Activated B cell treated with CpG ODN at 0.5 μM for 24 hours (primary cell): ENCODE measurements around the gene NUDT6. TPM values are rescaled to one million over a fixed set of nuclear protein-coding genes. Genes with fewer than 3 reads are reported as not detected.
"Not testable (repeated sequence)": the region's sequence is repeated elsewhere in the genome, so short reads cannot be mapped to it uniquely, and the experiment has no call there.

Source experiments
- ATAC-seq: fragments of 200-7000 bp; cut with Tn5 transposase; one replicate; pipeline ENCODE4 v1.10.0; 2021; ENCODE audit warnings: low read depth, mild to moderate bottlenecking, moderate library complexity
- CTCF ChIA-PET: fragments of 350-600 bp; sonication (Branson Sonifier 250); formaldehyde crosslinking; loops from one replicate; lab custom pipeline; 2021; ENCODE audit warnings: antibody characterized with exemption; lab: Charles Lee
- POLR2A ChIA-PET: fragments of 350-600 bp; sonication (Branson Sonifier 250); formaldehyde crosslinking; loops from one replicate; lab custom pipeline; 2021; ENCODE audit warnings: antibody characterized with exemption; lab: Charles Lee
- DNase-seq: peaks from one replicate; pipeline ENCODE4 v3.0.0; 2022
- H3K27ac Mint-ChIP-seq: one replicate; pipeline ENCODE4 v1.8.0; 2020; ENCODE audit warnings: mixed read lengths
- H3K27me3 Mint-ChIP-seq: one replicate; pipeline ENCODE4 v1.8.0; 2021; ENCODE audit warnings: mixed read lengths
- H3K36me3 Mint-ChIP-seq: one replicate; pipeline ENCODE4 v1.8.0; 2021; ENCODE audit warnings: low read depth, mixed read lengths
- H3K4me1 Mint-ChIP-seq: one replicate; pipeline ENCODE4 v1.8.0; 2021; ENCODE audit warnings: mixed read lengths
- H3K4me3 Mint-ChIP-seq: one replicate; pipeline ENCODE4 v1.8.0; 2020; ENCODE audit warnings: mild to moderate bottlenecking, mixed read lengths
- H3K9me3 Mint-ChIP-seq: one replicate; pipeline ENCODE4 v1.8.0; 2020; ENCODE audit warnings: mixed read lengths
- CTCF ChIP-seq: fragments of 200-600 bp; IDR thresholded peaks from one replicate; pipeline ENCODE4 v1.8.0; 2022; ENCODE audit warnings: antibody characterized with exemption, mild to moderate bottlenecking
- intact Hi-C: fragments of 100-400 bp; cut with micrococcal nuclease; formaldehyde crosslinking; loops from one replicate; pipeline ENCODE4 v1.15.1; 2024
- total RNA-seq: library from RNA; stranded (reverse); gene quantifications from 2 replicates; pipeline ENCODE4 v1.2.3, GENCODE V29; 2022

Gene NUDT6
- total RNA-seq, 1 donor from 2014 or later: 2.4 TPM

- Mint-ChIP-seq H3K36me3 (no peaks in the 10 kb centered on the region), H3K9me3 (no peaks in the 10 kb centered on the region), H3K27me3 (peaks cover 16% of the 10 kb centered on the region), H3K4me3 (no peak overlapping the region), H3K27ac (no peak overlapping the region), H3K4me1 (no peaks in the 10 kb centered on the region)
- no peak for TF ChIP-seq CTCF
- DNase-seq (no peak), ATAC-seq (no peak)
- POLR2A ChIA-PET: no interaction called here
- intact Hi-C loops: no loop called here
- CTCF ChIA-PET: no interaction called here
These were observed 67.0 kb downstream of the NUDT6 start for GRCh38 chr4:122855353-122855890.

GRCh38 chr4:122854447-122855352 is 67.7 kb downstream of the NUDT6 start:
- DNase-seq: no peak
- no peak overlapping the region for H3K27ac Mint-ChIP-seq
- ChIA-PET CTCF (interaction anchor here (1.0 kb wide), 1 partner anchor 21 kb away, joined by 3 read pairs; no protein-coding TSS in a partner anchor), POLR2A (no interaction called here)
- TF ChIP-seq CTCF: no peak
- no peak for ATAC-seq
- intact Hi-C loops: no loop called here
- no peaks in the 10 kb centered on the region for H3K9me3 Mint-ChIP-seq
- peaks cover 16% of the 10 kb centered on the region for H3K27me3 Mint-ChIP-seq
- H3K4me3 Mint-ChIP-seq: no peak overlapping the region
- no peaks in the 10 kb centered on the region for H3K4me1 Mint-ChIP-seq
- H3K36me3 Mint-ChIP-seq: no peaks in the 10 kb centered on the region

- no peak for TF ChIP-seq CTCF
- ChIA-PET POLR2A (no interaction called here), CTCF (no interaction called here)
- H3K4me3 Mint-ChIP-seq: no peak overlapping the region
- H3K4me1 Mint-ChIP-seq: no peaks in the 10 kb centered on the region
- H3K27ac Mint-ChIP-seq: no peak overlapping the region
- no peaks in the 10 kb centered on the region for H3K36me3 Mint-ChIP-seq
- DNase-seq (no peak), ATAC-seq (no peak)
- intact Hi-C loops: no loop called here
- no peaks in the 10 kb centered on the region for H3K9me3 Mint-ChIP-seq
- H3K27me3 Mint-ChIP-seq: peaks cover 21% of the 10 kb centered on the region
These were observed 70.8 kb downstream of the NUDT6 start for GRCh38 chr4:122851568-122851967.

GRCh38 chr4:122849789-122850188 is 72.6 kb downstream of the NUDT6 start:
- CTCF ChIA-PET, DNase-seq, H3K27ac Mint-ChIP-seq, H3K4me3 Mint-ChIP-seq, intact Hi-C loops, H3K9me3 Mint-ChIP-seq, H3K4me1 Mint-ChIP-seq, ATAC-seq, POLR2A ChIA-PET, H3K36me3 Mint-ChIP-seq: not testable (repeated sequence)
- peaks cover 15% of the 10 kb centered on the region for H3K27me3 Mint-ChIP-seq

GRCh38 chr4:122847931-122848330 is 74.5 kb downstream of the NUDT6 start:
- no peak for TF ChIP-seq CTCF
- Mint-ChIP-seq H3K4me1 (no peaks in the 10 kb centered on the region), H3K27me3 (peaks cover 17% of the 10 kb centered on the region), H3K4me3 (no peak overlapping the region), H3K36me3 (no peaks in the 10 kb centered on the region), H3K9me3 (no peaks in the 10 kb centered on the region), H3K27ac (no peak overlapping the region)
- POLR2A ChIA-PET: no interaction called here
- ATAC-seq (no peak), DNase-seq (no peak)
- CTCF ChIA-PET: no interaction called here
- intact Hi-C loops: no loop called here
